ENCODE measurements around the gene TOMM34.

The TOMM34 gene

GRCh38 chr20:44963325-44964215 is 3.4 kb upstream of the TOMM34 start:
- in situ Hi-C loops (cut with MboI; ENCODE audit: low sequenced_read_pairs): no loop called here

- in situ Hi-C loops (cut with MboI; ENCODE audit: low sequenced_read_pairs): no loop called here
Observed at GRCh38 chr20:44962483-44962882, 2.3 kb upstream of the TOMM34 start.

GRCh38 chr20:44961870-44962267 is 1.7 kb upstream of the TOMM34 start:
- in situ Hi-C loops (cut with MboI; ENCODE audit: low sequenced_read_pairs): no loop called here

- in situ Hi-C loops (cut with MboI; ENCODE audit: low sequenced_read_pairs): no loop called here
Observed at GRCh38 chr20:44961011-44961869, 1.0 kb upstream of the TOMM34 start.

GRCh38 chr20:44959638-44960102 is 527 bp downstream of the TOMM34 start:
- in situ Hi-C loops (cut with MboI; ENCODE audit: low sequenced_read_pairs): no loop called here

- in situ Hi-C loops (cut with MboI; ENCODE audit: low sequenced_read_pairs): no loop called here
Observed at GRCh38 chr20:44959082-44959637, 1.0 kb downstream of the TOMM34 start.

GRCh38 chr20:44958276-44958675 is 1.9 kb downstream of the TOMM34 start:
- in situ Hi-C loops (cut with MboI; ENCODE audit: low sequenced_read_pairs): no loop called here

- in situ Hi-C loops (cut with MboI; ENCODE audit: low sequenced_read_pairs): no loop called here
Observed at GRCh38 chr20:44956410-44956809, 3.8 kb downstream of the TOMM34 start.

GRCh38 chr20:44955270-44955669 is 4.9 kb downstream of the TOMM34 start:
- in situ Hi-C loops (cut with MboI; ENCODE audit: low sequenced_read_pairs): no loop called here

GRCh38 chr20:44954211-44954610 is 6.0 kb downstream of the TOMM34 start:
- in situ Hi-C loops (cut with MboI; ENCODE audit: low sequenced_read_pairs): no loop called here

GRCh38 chr20:44952731-44953130 is 7.5 kb downstream of the TOMM34 start:
- in situ Hi-C loops (cut with MboI; ENCODE audit: low sequenced_read_pairs): no loop called here

GRCh38 chr20:44950368-44950767 is 9.8 kb downstream of the TOMM34 start:
- in situ Hi-C loops (cut with MboI; ENCODE audit: low sequenced_read_pairs): no loop called here

GRCh38 chr20:44948513-44948912 is 11.7 kb downstream of the TOMM34 start:
- in situ Hi-C loops (cut with MboI; ENCODE audit: low sequenced_read_pairs): no loop called here

- in situ Hi-C loops (cut with MboI; ENCODE audit: low sequenced_read_pairs): no loop called here
Observed at GRCh38 chr20:44948107-44948506, 12.1 kb downstream of the TOMM34 start.

- in situ Hi-C loops (cut with MboI; ENCODE audit: low sequenced_read_pairs): no loop called here
Observed at GRCh38 chr20:44946271-44946852, 13.8 kb downstream of the TOMM34 start.

- in situ Hi-C loops (cut with MboI; ENCODE audit: low sequenced_read_pairs): no loop called here
Observed at GRCh38 chr20:44945261-44945660, 14.9 kb downstream of the TOMM34 start.

GRCh38 chr20:44943828-44944227 is 16.4 kb downstream of the TOMM34 start:
- in situ Hi-C loops (cut with MboI; ENCODE audit: low sequenced_read_pairs): no loop called here

- in situ Hi-C loops (cut with MboI; ENCODE audit: low sequenced_read_pairs): no loop called here
Observed at GRCh38 chr20:44942264-44942973, 17.8 kb downstream of the TOMM34 start.

GRCh38 chr20:44941120-44941691 is 19.0 kb downstream of the TOMM34 start:
- in situ Hi-C loops (cut with MboI; ENCODE audit: low sequenced_read_pairs): no loop called here

- in situ Hi-C loops (cut with MboI; ENCODE audit: low sequenced_read_pairs): no loop called here
Observed at GRCh38 chr20:44938637-44939036, 21.6 kb downstream of the TOMM34 start.

Measured in HL-60/S4 treated with retinoic acid at 250 ng/mL for 4 days and 3 days (cell line).